Measurements from ENCODE around the gene NUDT3.
"Not testable (repeated sequence)": the region's sequence is repeated elsewhere in the genome, so short reads cannot be mapped to it uniquely, and the experiment has no call there.

Gene NUDT3

DNA sequence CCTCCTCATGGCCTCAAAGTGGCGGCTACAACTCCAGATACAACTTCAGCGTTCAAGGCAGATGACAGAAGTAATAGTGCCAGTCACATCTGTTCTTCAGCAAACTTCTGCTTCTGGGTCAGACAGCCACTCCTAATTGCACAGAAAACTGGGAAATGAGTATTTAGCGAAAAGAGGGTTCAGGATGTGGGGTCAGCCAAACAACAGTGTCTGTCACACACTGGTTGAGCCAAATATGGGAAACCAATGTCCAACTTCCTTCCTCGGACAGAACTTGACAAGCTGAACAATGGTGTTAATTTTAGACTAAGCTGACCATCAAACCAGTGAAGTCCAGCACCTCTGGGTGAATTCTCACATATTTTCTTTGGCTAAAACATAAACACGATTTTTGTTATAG, 22.1 kb downstream of the NUDT3 start:
- no peak for DNase-seq (ENCODE audit: low read depth in 3 of 3)

DNA sequence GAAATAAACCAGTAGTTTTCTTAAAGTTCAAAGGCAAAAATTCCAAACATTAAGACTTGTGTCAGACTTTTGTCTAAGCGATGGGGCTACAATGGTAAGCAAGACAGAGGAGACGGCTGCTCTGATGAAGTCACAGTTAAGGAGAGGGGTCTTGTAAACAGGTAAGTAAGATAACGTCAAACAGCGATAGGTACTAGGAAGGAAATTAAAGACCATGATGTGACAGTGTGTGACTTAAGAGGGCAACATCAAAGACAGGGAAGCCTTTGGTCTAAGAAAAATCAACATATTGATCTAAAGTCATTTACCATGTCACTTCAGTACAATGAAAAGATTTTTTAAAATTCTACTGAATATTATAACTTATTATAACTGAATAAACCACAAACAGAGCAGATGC, 23.1 kb downstream of the NUDT3 start:
- no peak for DNase-seq (ENCODE audit: low read depth in 3 of 3)

GRCh38 chr6:34366639-34366921, 25.9 kb downstream of the NUDT3 start:
- no peak for DNase-seq (ENCODE audit: low read depth in 3 of 3)

- not testable (repeated sequence) for DNase-seq (ENCODE audit: low read depth in 3 of 3)
Measured at GRCh38 chr6:34365781-34366638, 26.5 kb downstream of the NUDT3 start.

DNA sequence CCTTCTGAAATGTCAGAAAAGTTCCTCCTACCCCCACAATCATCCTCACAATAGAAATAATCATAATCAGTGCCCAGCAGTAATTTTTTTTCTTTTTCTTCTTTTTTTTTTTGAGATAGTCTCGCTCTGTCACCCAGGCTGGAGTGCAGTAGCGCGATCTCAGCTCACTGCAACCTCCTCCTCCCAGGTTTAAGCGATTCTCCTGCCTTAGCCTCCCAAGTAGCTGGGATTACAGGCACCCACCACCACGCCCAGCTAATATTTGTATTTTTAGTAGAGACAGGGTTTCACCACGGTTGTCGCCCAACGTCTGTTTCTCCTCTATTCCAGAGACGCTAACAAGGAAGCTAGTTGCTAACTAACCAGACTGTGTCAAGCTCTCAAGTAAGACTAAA, 28.8 kb downstream of the NUDT3 start:
- not testable (repeated sequence) for DNase-seq (ENCODE audit: low read depth in 3 of 3)

- DNase-seq (ENCODE audit: low read depth in 3 of 3): no peak
Measured at GRCh38 chr6:34362909-34363680, 29.4 kb downstream of the NUDT3 start.

GRCh38 chr6:34362176-34362575, 30.3 kb downstream of the NUDT3 start:
- DNase-seq (ENCODE audit: low read depth in 3 of 3): no peak

- no peak for DNase-seq (ENCODE audit: low read depth in 3 of 3)
Measured at GRCh38 chr6:34360556-34360955, 31.9 kb downstream of the NUDT3 start.

- DNase-seq (ENCODE audit: low read depth in 3 of 3): no peak
Measured at GRCh38 chr6:34359418-34360158, 32.9 kb downstream of the NUDT3 start.

DNA sequence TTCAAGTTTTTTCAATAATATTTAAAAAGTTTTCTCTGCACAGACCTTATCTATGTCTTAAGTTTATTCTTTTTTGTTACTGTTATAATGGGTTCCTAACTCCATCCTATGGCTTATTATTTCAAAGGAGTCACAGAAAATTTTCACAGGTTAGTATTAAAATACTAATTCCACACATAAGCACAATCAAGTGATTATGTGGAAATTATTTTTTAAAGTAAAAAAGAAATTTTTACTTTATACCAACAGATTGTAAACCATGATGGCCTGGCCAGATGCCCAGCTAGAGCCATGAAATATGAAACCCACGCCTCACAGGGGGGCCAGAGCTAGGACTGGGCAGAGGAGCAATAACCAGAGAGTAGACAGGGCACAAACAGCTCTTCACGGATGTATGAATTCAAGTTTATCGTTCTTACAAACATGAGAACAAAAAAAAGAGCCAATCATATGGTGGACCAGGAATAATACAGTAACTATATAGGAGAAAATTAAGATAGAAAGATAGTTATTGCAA, 34.0 kb downstream of the NUDT3 start:
- DNase-seq (ENCODE audit: low read depth in 3 of 3): no peak

- no peak for DNase-seq (ENCODE audit: low read depth in 3 of 3)
Measured at GRCh38 chr6:34357937-34358336, 34.5 kb downstream of the NUDT3 start.

- no peak for DNase-seq (ENCODE audit: low read depth in 3 of 3)
Measured at GRCh38 chr6:34355889-34356288, 36.6 kb downstream of the NUDT3 start.

GRCh38 chr6:34354230-34354629, 38.2 kb downstream of the NUDT3 start:
- not testable (repeated sequence) for DNase-seq (ENCODE audit: low read depth in 3 of 3)

DNA sequence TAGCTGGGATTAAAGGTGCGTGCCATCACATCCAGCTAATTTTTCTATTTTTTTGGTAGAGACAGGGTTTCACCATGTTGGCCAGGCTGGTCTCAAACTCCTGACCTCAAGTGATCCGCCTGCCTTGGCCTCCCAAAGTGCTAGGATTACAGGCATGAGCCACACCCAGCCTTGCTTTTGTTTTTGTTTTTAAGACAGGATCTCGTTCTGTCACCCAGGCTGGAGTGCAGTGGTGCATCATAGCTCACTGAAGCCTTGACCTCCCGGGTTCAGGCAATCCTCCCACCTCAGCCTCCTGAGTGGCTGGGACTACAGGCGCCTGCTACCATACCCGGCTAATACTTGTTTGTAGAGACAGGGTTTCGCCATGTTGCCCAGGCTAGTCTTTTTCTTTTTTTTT, 38.9 kb downstream of the NUDT3 start:
- not testable (repeated sequence) for DNase-seq (ENCODE audit: low read depth in 3 of 3)

DNA sequence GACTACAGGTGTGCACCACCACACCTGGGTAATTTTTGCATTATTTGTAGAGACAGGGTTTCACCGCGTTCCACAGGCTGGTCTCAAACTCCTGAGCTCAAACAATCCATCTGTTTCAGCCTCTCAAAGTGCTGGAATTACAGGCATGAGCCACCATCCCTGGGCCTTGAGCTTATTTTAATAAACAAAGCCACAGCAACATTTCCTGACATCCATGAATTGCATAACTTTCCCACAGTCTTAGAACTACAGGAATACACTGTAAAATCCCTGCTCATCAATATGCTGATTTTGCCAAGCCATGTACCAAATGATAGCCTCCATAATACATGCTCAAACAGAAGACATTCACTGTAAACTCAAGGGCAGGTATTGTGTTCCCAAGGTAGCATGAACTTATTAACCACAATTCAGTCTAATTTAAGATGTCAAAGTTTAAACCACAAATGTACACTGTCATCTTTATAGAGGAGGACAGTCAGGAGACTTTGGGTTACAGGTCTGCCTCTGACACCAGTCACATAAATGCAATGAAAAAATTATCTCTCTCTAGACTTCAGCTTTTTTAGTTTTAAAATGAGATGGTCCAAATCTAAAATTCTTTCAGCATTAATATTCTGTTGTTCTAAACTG, 40.0 kb downstream of the NUDT3 start:
- no peak for DNase-seq (ENCODE audit: low read depth in 3 of 3)

- DNase-seq (ENCODE audit: low read depth in 3 of 3): no peak
Measured at GRCh38 chr6:34350934-34351217, 41.6 kb downstream of the NUDT3 start.

- DNase-seq (ENCODE audit: low read depth in 3 of 3): no peak
Measured at GRCh38 chr6:34350137-34350933, 42.1 kb downstream of the NUDT3 start.

DNA sequence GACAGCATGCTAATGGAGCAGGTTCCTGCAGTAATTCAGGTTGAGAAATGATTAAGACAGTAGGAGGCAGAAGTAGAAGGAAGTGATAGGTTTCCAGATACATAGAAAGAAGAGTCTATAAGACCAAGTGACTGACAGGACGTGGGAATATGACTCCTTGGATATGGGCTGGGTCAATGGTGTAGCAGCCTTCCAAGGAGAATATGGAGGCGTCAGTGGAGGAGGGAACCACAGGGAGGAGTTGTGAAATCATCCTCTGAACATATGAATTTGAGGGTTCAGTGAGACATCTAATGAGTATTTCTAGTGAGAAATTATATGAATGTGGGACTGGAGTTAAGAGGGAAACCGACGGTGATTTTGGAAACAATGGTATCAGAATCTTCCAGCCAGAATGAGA, 43.3 kb downstream of the NUDT3 start:
- no peak for DNase-seq (ENCODE audit: low read depth in 3 of 3)

DNA sequence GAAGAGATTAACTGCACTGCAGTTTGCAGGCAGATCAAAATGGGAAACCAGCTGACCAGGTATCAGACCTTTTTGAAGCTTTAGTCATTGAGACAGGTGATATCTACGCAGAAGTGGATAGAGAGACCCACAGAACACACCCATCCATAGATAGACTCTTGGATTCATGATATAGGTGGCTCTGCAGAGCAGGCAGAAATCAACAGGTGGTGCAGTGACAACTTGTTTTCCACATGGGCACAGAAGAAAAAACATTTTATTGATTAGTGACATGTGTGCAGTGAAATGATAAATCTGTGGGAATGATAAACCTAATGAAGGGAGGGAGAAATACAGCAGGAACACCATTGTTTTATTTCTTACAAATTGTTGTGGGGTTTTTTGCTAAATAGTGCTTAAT, 45.2 kb downstream of the NUDT3 start:
- DNase-seq (ENCODE audit: low read depth in 3 of 3): no peak

- DNase-seq (ENCODE audit: low read depth in 3 of 3): no peak
Measured at GRCh38 chr6:34346175-34347119, 46.0 kb downstream of the NUDT3 start.
